ENCODE results near the gene FKBP6. TPM values are rescaled to one million over a fixed set of nuclear protein-coding genes. Genes with fewer than 3 reads are reported as not detected.

FKBP6 gene
- total RNA-seq, 4 donors from 2014 or later: not detected

- TF ChIP-seq POLR2A (IDR thresholded peaks at IDR 0.05) (no peak), CTCF (IDR thresholded peaks at IDR 0.05) (no peak)
- H3K4me1 ChIP-seq: no peaks in the 10 kb centered on the region
- intact Hi-C loops (cut with DNase I): no loop called here
- DNase-seq: no peak
- no peaks in the 10 kb centered on the region for H3K9me3 ChIP-seq
- 62 to 79% methylated on average over 6 of the region's 6 CpGs for WGBS, 2 donors
- H3K4me3 ChIP-seq: no peak overlapping the region
- no peak overlapping the region for H3K27ac ChIP-seq
- H3K27me3 ChIP-seq: peaks cover 0 to under 1% (median 0%) of the 10 kb centered on the region in 4 donors
- H3K36me3 ChIP-seq: no peaks in the 10 kb centered on the region
Measured at GRCh38 chr7:73351447-73352167, 23.6 kb downstream of the FKBP6 start.

GRCh38 chr7:73352784-73353183, 24.8 kb downstream of the FKBP6 start:
- no peak for DNase-seq
- Histone ChIP-seq H3K36me3 (no peaks in the 10 kb centered on the region), H3K4me3 (no peak overlapping the region), H3K9me3 (no peaks in the 10 kb centered on the region), H3K27ac (no peak overlapping the region), H3K4me1 (peaks cover 0 to 4% (median 0%) of the 10 kb centered on the region in 3 donors), H3K27me3 (no peaks in the 10 kb centered on the region)
- TF ChIP-seq POLR2A (IDR thresholded peaks at IDR 0.05) (no peak), CTCF (IDR thresholded peaks at IDR 0.05) (no peak)
- WGBS, 2 donors: 76 to 97% methylated on average over 3 of the region's 3 CpGs
- intact Hi-C loops (cut with DNase I): no loop called here

- Histone ChIP-seq H3K27ac (no peak overlapping the region), H3K9me3 (no peaks in the 10 kb centered on the region), H3K4me1 (peaks cover 0 to 8% (median 0%) of the 10 kb centered on the region in 3 donors), H3K27me3 (no peaks in the 10 kb centered on the region), H3K36me3 (no peaks in the 10 kb centered on the region), H3K4me3 (no peak overlapping the region)
- TF ChIP-seq POLR2A (IDR thresholded peaks at IDR 0.05) (no peak), CTCF (IDR thresholded peaks at IDR 0.05) (no peak)
- DNase-seq: no peak
- 75 to 92% methylated on average over 6 of the region's 6 CpGs for whole genome bisulfite sequencing, 2 donors
- intact Hi-C loops (cut with DNase I): no loop called here
Measured at GRCh38 chr7:73353243-73353642, 25.3 kb downstream of the FKBP6 start.

- TF ChIP-seq POLR2A (IDR thresholded peaks at IDR 0.05): no peak
- H3K4me1 ChIP-seq: peaks cover 0 to 14% (median 2%) of the 10 kb centered on the region in 3 donors
- intact Hi-C loops (cut with DNase I): no loop called here
- 70 to 78% methylated on average over 3 to 8 of the region's 9 CpGs for WGBS, 2 donors
- no peaks in the 10 kb centered on the region for H3K9me3 ChIP-seq
- no peaks in the 10 kb centered on the region for H3K36me3 ChIP-seq
- no peak overlapping the region for H3K27ac ChIP-seq
- peaks cover 0 to 8% (median 0%) of the 10 kb centered on the region in 4 donors for H3K27me3 ChIP-seq
- H3K4me3 ChIP-seq: no peak overlapping the region
- no peak for DNase-seq
Measured at GRCh38 chr7:73354196-73354595, 26.2 kb downstream of the FKBP6 start.

- no peaks in the 10 kb centered on the region for H3K36me3 ChIP-seq
- H3K27ac ChIP-seq: no peak overlapping the region
- 89% methylated on average over 17 of the region's 17 CpGs for WGBS, 2 donors
- no peak for DNase-seq
- intact Hi-C loops (cut with DNase I): no loop called here
- H3K27me3 ChIP-seq: peaks cover 0 to 13% (median 0%) of the 10 kb centered on the region in 4 donors
- peaks cover 0 to 14% (median 2%) of the 10 kb centered on the region in 3 donors for H3K4me1 ChIP-seq
- TF ChIP-seq POLR2A (IDR thresholded peaks at IDR 0.05): no peak
- no peak for TF ChIP-seq CTCF (IDR thresholded peaks at IDR 0.05)
- no peak overlapping the region for H3K4me3 ChIP-seq
- H3K9me3 ChIP-seq: no peaks in the 10 kb centered on the region
Measured at GRCh38 chr7:73354821-73355220, 26.9 kb downstream of the FKBP6 start.
